ENCODE measurements around the gene ATP1A2. TPM values are rescaled to one million over a fixed set of nuclear protein-coding genes. Genes with fewer than 3 reads are reported as not detected.

ATP1A2 gene
- total RNA-seq, 2 donors from 2014 or later: 114 to 176 TPM

- no peak for ATAC-seq
- intact Hi-C loops (cut with DNase I): no loop called here
Observed at GRCh38 chr1:160186729-160187128, 71.2 kb downstream of the ATP1A2 start.

GRCh38 chr1:160187407-160187806, 71.8 kb downstream of the ATP1A2 start:
- ATAC-seq: no peak
- no peak for DNase-seq
- intact Hi-C loops (cut with DNase I): no loop called here

More at GRCh38 chr1:160186729-160187128, 71.2 kb downstream of the ATP1A2 start:
- DNase-seq: no peak

GRCh38 chr1:160188341-160188740, 72.8 kb downstream of the ATP1A2 start:
- ATAC-seq: no peak
- no peak for DNase-seq
- intact Hi-C loops (cut with DNase I): no loop called here

- intact Hi-C loops (cut with DNase I): loop anchor here (5.0 to 10.0 kb wide), 2 partner anchors 65 to 187 kb away; no protein-coding TSS in a partner anchor
- DNase-seq: peak; percentile 79
- peak; percentile 56 to 65 for ATAC-seq
Observed at GRCh38 chr1:160189649-160190625, 74.4 kb downstream of the ATP1A2 start, which contains the start of gene CASQ1. Gene CASQ1 (plus strand): TSS chr1:160190575. CDS start chr1:160190752, 177 bp downstream.

- DNase-seq (no peak), ATAC-seq (no peak)
- intact Hi-C loops (cut with DNase I): loop anchor here (1.0 to 10.0 kb wide), 6 partner anchors 29 to 186 kb away; no protein-coding TSS in a partner anchor
Observed at GRCh38 chr1:160191756-160192155, 76.2 kb downstream of the ATP1A2 start.

GRCh38 chr1:160192234-160192633, 76.7 kb downstream of the ATP1A2 start:
- intact Hi-C loops (cut with DNase I): loop anchor here (2.0 to 10.0 kb wide), 5 partner anchors 29 to 185 kb away; no protein-coding TSS in a partner anchor
- DNase-seq: no peak

More at GRCh38 chr1:160192234-160192633, 76.7 kb downstream of the ATP1A2 start:
- ATAC-seq: no peak

Other genes with a start within 250 kb of the ATP1A2 start
- 1 to 10 TPM; 1.6 to 2.0 TPM for gene CFAP45, start 215.6 kb upstream of the ATP1A2 start, total RNA-seq
- gene TAGLN2, start 190.3 kb upstream of the ATP1A2 start, total RNA-seq: 100 to 1,000 TPM; 201 to 276 TPM
- gene IGSF9, start 170.1 kb upstream of the ATP1A2 start, total RNA-seq: 1 to 10 TPM; 1.4 to 3.3 TPM
- gene SLAMF9, start 161.5 kb upstream of the ATP1A2 start, total RNA-seq: under 1 TPM in 1 of 2 donors, not detected in 1; 0.35 TPM
- gene PIGM, start 83.8 kb upstream of the ATP1A2 start, total RNA-seq: 1 to 10 TPM; 3.3 to 3.4 TPM
- under 1 TPM; 0.05 to 0.15 TPM for gene KCNJ10, start 45.6 kb upstream of the ATP1A2 start, total RNA-seq
- under 1 TPM in 1 of 2 donors, not detected in 1; 0.06 TPM for gene KCNJ9, start 34.2 kb upstream of the ATP1A2 start, total RNA-seq
- gene IGSF8, start 17.1 kb upstream of the ATP1A2 start, total RNA-seq: 10 to 100 TPM; 18.8 to 22.1 TPM
- gene ATP1A4, start 35.8 kb downstream of the ATP1A2 start, total RNA-seq: under 1 TPM in 1 of 2 donors, not detected in 1; 0.13 TPM
- 10 to 100 TPM; 10.5 to 21.8 TPM for gene CASQ1, start 74.8 kb downstream of the ATP1A2 start, total RNA-seq
- gene PEA15, start 89.6 kb downstream of the ATP1A2 start, total RNA-seq: 100 to 1,000 TPM; 188 to 189 TPM
- 100 to 1,000 TPM in 1 of 2 donors, 10 to 100 TPM in 1; 98.5 to 121 TPM for gene DCAF8, start 146.8 kb downstream of the ATP1A2 start, total RNA-seq
- gene PEX19, start 169.4 kb downstream of the ATP1A2 start, total RNA-seq: 10 to 100 TPM; 91.1 to 92.6 TPM
- gene COPA, start 227.5 kb downstream of the ATP1A2 start, total RNA-seq: 100 to 1,000 TPM; 108 to 147 TPM
- 10 to 100 TPM; 57.4 to 70.2 TPM for gene NCSTN, start 227.6 kb downstream of the ATP1A2 start, total RNA-seq